ENCODE results near the gene PDS5B.

The PDS5B gene

GRCh38 chr13:32779119-32779518 is 192.9 kb downstream of the PDS5B start:
- H3K27me3 ChIP-seq (ENCODE audit: control insufficient read depth, insufficient read depth, low read length), result no peaks in the 10 kb centered on the region
- no peaks in the 10 kb centered on the region for H3K4me1 ChIP-seq (ENCODE audit: control insufficient read depth, insufficient read depth, low read length)
- H3K9me3 ChIP-seq (ENCODE audit: control insufficient read depth, low read length), result no peaks in the 10 kb centered on the region
- H3K36me3 ChIP-seq (ENCODE audit: control insufficient read depth, insufficient read depth, low read length), result no peaks in the 10 kb centered on the region
- H3K4me3 ChIP-seq (ENCODE audit: low read length), result no peak overlapping the region
- no peak overlapping the region for H3K9ac ChIP-seq (ENCODE audit: low read length)

- Histone ChIP-seq H3K27me3 (ENCODE audit: control insufficient read depth, insufficient read depth, low read length) (no peaks in the 10 kb centered on the region), H3K36me3 (ENCODE audit: control insufficient read depth, insufficient read depth, low read length) (no peaks in the 10 kb centered on the region), H3K9ac (ENCODE audit: low read length) (no peak overlapping the region), H3K4me3 (ENCODE audit: low read length) (no peak overlapping the region), H3K9me3 (ENCODE audit: control insufficient read depth, low read length) (no peaks in the 10 kb centered on the region), H3K4me1 (ENCODE audit: control insufficient read depth, insufficient read depth, low read length) (no peaks in the 10 kb centered on the region)
These were observed 195.7 kb downstream of the PDS5B start for GRCh38 chr13:32781906-32782305.

GRCh38 chr13:32783067-32783466 is 196.8 kb downstream of the PDS5B start:
- Histone ChIP-seq H3K9me3 (ENCODE audit: control insufficient read depth, low read length) (no peaks in the 10 kb centered on the region), H3K27me3 (ENCODE audit: control insufficient read depth, insufficient read depth, low read length) (no peaks in the 10 kb centered on the region), H3K9ac (ENCODE audit: low read length) (no peak overlapping the region), H3K4me1 (ENCODE audit: control insufficient read depth, insufficient read depth, low read length) (no peaks in the 10 kb centered on the region), H3K4me3 (ENCODE audit: low read length) (no peak overlapping the region), H3K36me3 (ENCODE audit: control insufficient read depth, insufficient read depth, low read length) (no peaks in the 10 kb centered on the region)

- no peaks in the 10 kb centered on the region for H3K36me3 ChIP-seq (ENCODE audit: control insufficient read depth, insufficient read depth, low read length)
- H3K4me3 ChIP-seq (ENCODE audit: low read length), result no peak overlapping the region
- no peaks in the 10 kb centered on the region for H3K4me1 ChIP-seq (ENCODE audit: control insufficient read depth, insufficient read depth, low read length)
- no peak overlapping the region for H3K9ac ChIP-seq (ENCODE audit: low read length)
- H3K9me3 ChIP-seq (ENCODE audit: control insufficient read depth, low read length), result no peaks in the 10 kb centered on the region
- H3K27me3 ChIP-seq (ENCODE audit: control insufficient read depth, insufficient read depth, low read length), result no peaks in the 10 kb centered on the region
These were observed 204.5 kb downstream of the PDS5B start for GRCh38 chr13:32790731-32791130.

- no peak overlapping the region for H3K9ac ChIP-seq (ENCODE audit: low read length)
- H3K4me1 ChIP-seq (ENCODE audit: control insufficient read depth, insufficient read depth, low read length), result no peaks in the 10 kb centered on the region
- H3K4me3 ChIP-seq (ENCODE audit: low read length), result no peak overlapping the region
- no peaks in the 10 kb centered on the region for H3K9me3 ChIP-seq (ENCODE audit: control insufficient read depth, low read length)
- no peaks in the 10 kb centered on the region for H3K27me3 ChIP-seq (ENCODE audit: control insufficient read depth, insufficient read depth, low read length)
- no peaks in the 10 kb centered on the region for H3K36me3 ChIP-seq (ENCODE audit: control insufficient read depth, insufficient read depth, low read length)
These were observed 205.4 kb downstream of the PDS5B start for GRCh38 chr13:32791545-32792172.

DNA sequence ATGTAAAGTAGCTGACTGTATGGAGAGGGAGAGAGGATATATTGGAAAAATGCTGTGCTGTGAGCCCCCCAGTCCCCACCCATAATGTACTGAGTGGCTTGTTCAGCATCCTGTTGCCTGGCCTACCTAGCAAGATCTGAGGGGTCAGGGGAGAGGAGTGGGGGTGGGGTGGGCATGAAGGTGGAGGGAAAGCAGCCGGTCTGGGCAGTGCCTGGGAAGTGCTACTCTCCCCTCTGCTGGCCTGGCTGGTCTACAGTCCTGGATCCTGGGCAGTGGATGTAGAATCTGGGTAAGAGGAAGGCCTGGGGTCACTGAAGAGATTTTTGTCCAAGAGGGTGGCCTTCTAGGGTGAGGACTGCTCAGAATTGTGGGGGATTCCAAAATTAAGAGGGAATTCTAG is 210.5 kb downstream of the PDS5B start:
- Histone ChIP-seq H3K36me3 (ENCODE audit: control insufficient read depth, insufficient read depth, low read length) (no peaks in the 10 kb centered on the region), H3K4me3 (ENCODE audit: low read length) (no peak overlapping the region), H3K4me1 (ENCODE audit: control insufficient read depth, insufficient read depth, low read length) (no peaks in the 10 kb centered on the region), H3K9me3 (ENCODE audit: control insufficient read depth, low read length) (no peaks in the 10 kb centered on the region), H3K27me3 (ENCODE audit: control insufficient read depth, insufficient read depth, low read length) (no peaks in the 10 kb centered on the region), H3K9ac (ENCODE audit: low read length) (no peak overlapping the region)

DNA sequence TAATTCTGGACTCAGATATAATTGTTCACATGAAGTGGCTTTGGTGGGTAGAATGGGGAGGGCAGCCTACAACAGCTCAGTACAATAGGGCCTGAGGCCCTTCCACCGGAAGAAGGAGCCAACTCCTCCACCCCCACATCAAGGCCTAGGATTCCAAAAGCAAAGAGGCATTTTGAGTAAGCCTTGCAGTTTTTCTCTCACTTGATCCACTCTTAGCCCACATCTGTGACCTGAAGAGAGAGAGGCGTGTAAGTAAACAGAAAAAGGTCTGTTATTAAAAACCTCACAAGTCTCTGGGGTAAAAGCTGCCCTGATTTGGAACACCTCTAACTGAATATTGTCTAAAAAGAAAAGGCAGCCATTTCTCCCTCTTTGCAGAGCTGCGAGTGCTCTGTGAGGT is 215.9 kb downstream of the PDS5B start:
- Histone ChIP-seq H3K9ac (ENCODE audit: low read length) (no peak overlapping the region), H3K36me3 (ENCODE audit: control insufficient read depth, insufficient read depth, low read length) (no peaks in the 10 kb centered on the region), H3K27me3 (ENCODE audit: control insufficient read depth, insufficient read depth, low read length) (no peaks in the 10 kb centered on the region), H3K4me1 (ENCODE audit: control insufficient read depth, insufficient read depth, low read length) (no peaks in the 10 kb centered on the region), H3K9me3 (ENCODE audit: control insufficient read depth, low read length) (no peaks in the 10 kb centered on the region), H3K4me3 (ENCODE audit: low read length) (no peak overlapping the region)

DNA sequence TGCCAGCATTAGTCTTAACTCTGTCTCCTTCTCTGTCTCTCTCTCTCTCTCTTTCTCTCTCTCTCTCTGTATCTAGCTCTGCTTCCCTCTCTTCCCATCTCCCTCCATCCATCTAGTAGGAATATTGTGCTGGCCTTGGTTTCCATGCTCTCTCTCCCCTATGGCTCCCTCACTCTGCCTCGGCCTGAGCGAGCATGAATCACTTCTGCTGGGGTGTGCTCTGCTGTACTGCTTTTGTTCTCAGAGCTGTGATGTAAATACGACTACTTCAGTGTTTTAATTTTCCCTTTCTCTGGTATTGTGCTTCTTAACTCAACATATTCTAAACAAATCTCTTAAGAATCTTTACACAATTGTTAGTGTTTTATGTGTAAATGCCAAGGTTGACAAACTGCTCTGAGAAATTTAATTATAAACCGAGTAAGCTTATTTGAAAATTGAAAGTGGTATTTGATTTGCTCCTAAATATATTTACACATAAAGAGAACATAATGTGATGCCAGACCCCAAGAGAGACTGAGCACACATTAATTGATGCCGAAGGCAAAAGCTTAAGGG is 218.5 kb downstream of the PDS5B start:
- H3K4me3 ChIP-seq (ENCODE audit: low read length), result no peak overlapping the region
- H3K4me1 ChIP-seq (ENCODE audit: control insufficient read depth, insufficient read depth, low read length), result no peaks in the 10 kb centered on the region
- no peak overlapping the region for H3K9ac ChIP-seq (ENCODE audit: low read length)
- no peaks in the 10 kb centered on the region for H3K9me3 ChIP-seq (ENCODE audit: control insufficient read depth, low read length)
- H3K36me3 ChIP-seq (ENCODE audit: control insufficient read depth, insufficient read depth, low read length), result no peaks in the 10 kb centered on the region
- no peaks in the 10 kb centered on the region for H3K27me3 ChIP-seq (ENCODE audit: control insufficient read depth, insufficient read depth, low read length)

GRCh38 chr13:32811297-32811800 is 225.1 kb downstream of the PDS5B start:
- H3K36me3 ChIP-seq (ENCODE audit: control insufficient read depth, insufficient read depth, low read length), result no peaks in the 10 kb centered on the region
- no peak overlapping the region for H3K9ac ChIP-seq (ENCODE audit: low read length)
- no peak overlapping the region for H3K4me3 ChIP-seq (ENCODE audit: low read length)
- H3K27me3 ChIP-seq (ENCODE audit: control insufficient read depth, insufficient read depth, low read length), result no peaks in the 10 kb centered on the region
- H3K9me3 ChIP-seq (ENCODE audit: control insufficient read depth, low read length), result no peaks in the 10 kb centered on the region
- peaks cover 5% of the 10 kb centered on the region for H3K4me1 ChIP-seq (ENCODE audit: control insufficient read depth, insufficient read depth, low read length)

GRCh38 chr13:32821149-32821688 is 235.0 kb downstream of the PDS5B start:
- Histone ChIP-seq H3K4me3 (ENCODE audit: low read length) (no peak overlapping the region), H3K27me3 (ENCODE audit: control insufficient read depth, insufficient read depth, low read length) (no peaks in the 10 kb centered on the region), H3K9ac (ENCODE audit: low read length) (no peak overlapping the region), H3K4me1 (ENCODE audit: control insufficient read depth, insufficient read depth, low read length) (no peaks in the 10 kb centered on the region), H3K36me3 (ENCODE audit: control insufficient read depth, insufficient read depth, low read length) (no peaks in the 10 kb centered on the region), H3K9me3 (ENCODE audit: control insufficient read depth, low read length) (no peaks in the 10 kb centered on the region)

GRCh38 chr13:32822771-32823170 is 236.5 kb downstream of the PDS5B start:
- Histone ChIP-seq H3K4me3 (ENCODE audit: low read length) (no peak overlapping the region), H3K9ac (ENCODE audit: low read length) (no peak overlapping the region), H3K4me1 (ENCODE audit: control insufficient read depth, insufficient read depth, low read length) (no peaks in the 10 kb centered on the region), H3K36me3 (ENCODE audit: control insufficient read depth, insufficient read depth, low read length) (no peaks in the 10 kb centered on the region), H3K9me3 (ENCODE audit: control insufficient read depth, low read length) (no peaks in the 10 kb centered on the region), H3K27me3 (ENCODE audit: control insufficient read depth, insufficient read depth, low read length) (no peaks in the 10 kb centered on the region)

DNA sequence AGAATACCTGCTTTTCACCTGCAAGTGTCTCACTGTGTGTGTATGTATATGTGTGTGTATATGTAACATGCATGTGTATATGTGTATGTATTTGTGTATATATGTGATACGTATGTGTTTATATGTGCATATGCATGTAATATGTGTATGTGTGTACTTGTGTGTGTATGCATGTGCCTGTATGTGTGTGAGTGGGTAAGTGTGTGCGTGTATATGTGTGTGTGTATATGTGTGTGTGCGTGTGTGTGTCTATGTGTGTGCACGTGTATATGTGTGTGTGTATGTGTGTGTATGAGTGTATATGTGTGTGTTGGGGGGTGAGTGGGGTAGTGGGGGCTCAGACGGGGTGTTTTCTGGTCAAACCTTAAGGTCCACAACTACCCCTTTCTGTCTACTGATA is 237.3 kb downstream of the PDS5B start:
- Histone ChIP-seq H3K4me3 (ENCODE audit: low read length) (no peak overlapping the region), H3K27me3 (ENCODE audit: control insufficient read depth, insufficient read depth, low read length) (no peaks in the 10 kb centered on the region), H3K9ac (ENCODE audit: low read length) (no peak overlapping the region), H3K9me3 (ENCODE audit: control insufficient read depth, low read length) (no peaks in the 10 kb centered on the region), H3K4me1 (ENCODE audit: control insufficient read depth, insufficient read depth, low read length) (no peaks in the 10 kb centered on the region), H3K36me3 (ENCODE audit: control insufficient read depth, insufficient read depth, low read length) (no peaks in the 10 kb centered on the region)

Data from mucosa of stomach (tissue), 1 donor.